H1 (cell line): ENCODE results near the gene FHIT. TPM values are rescaled to one million over a fixed set of nuclear protein-coding genes. Genes with fewer than 3 reads are reported as not detected.

Experiments used
- CTCF ChIA-PET: fragments of 300-600 bp; sonication (Branson Sonifier 250); formaldehyde crosslinking; loops from one replicate; lab custom pipeline; 2021; ENCODE audit not compliant: partially characterized antibody; lab: Charles Lee
- POLR2A ChIA-PET: fragments of 300-600 bp; sonication (Branson Sonifier 250); formaldehyde crosslinking; loops from one replicate; lab custom pipeline; 2021; ENCODE audit warnings: inconsistent platforms; ENCODE audit not compliant: partially characterized antibody; lab: Charles Lee
- DNase-seq, 2 experiments: peaks; one replicate each; pipeline versions ENCODE4 v3.0.0 to v3.0.0-alpha.2; 2010 to 2022; ENCODE audit warnings: low spot score in 2 of 2, low read depth in 1 of 2, mixed read lengths in 1 of 2
- FAIRE-seq: peaks from 2 replicates; lab custom pipeline; 2011; peaks lifted over from hg19 to GRCh38; lab: Jason Lieb, UNC
- H2AFZ ChIP-seq: 2 replicates; pipeline ENCODE4 v1.8.1; 2012; ENCODE audit warnings: low read length, inconsistent platforms
- H2AK5ac ChIP-seq: 2 replicates; pipeline ENCODE4 v1.6.1; 2013; ENCODE audit warnings: low read depth, low read length
- H2BK120ac ChIP-seq: replicated peaks from 2 replicates; pipeline ENCODE3; 2013; ENCODE audit warnings: low read depth, low read length, inconsistent platforms
- H2BK12ac ChIP-seq: 2 replicates; pipeline ENCODE4 v1.6.1; 2013; ENCODE audit warnings: low read depth, low read length
- H2BK15ac ChIP-seq: 2 replicates; pipeline ENCODE4 v1.6.1; 2013; ENCODE audit warnings: low read length
- H2BK20ac ChIP-seq: 2 replicates; pipeline ENCODE4 v1.6.1; 2013; ENCODE audit warnings: low read length
- H2BK5ac ChIP-seq: 2 replicates; pipeline ENCODE4 v1.6.1; 2013; ENCODE audit warnings: low read depth, low read length
- H3K14ac ChIP-seq: 2 replicates; pipeline ENCODE4 v1.6.1; 2013; ENCODE audit warnings: inconsistent platforms; ENCODE audit not compliant: insufficient read length
- H3K18ac ChIP-seq: 2 replicates; pipeline ENCODE4 v1.6.1; 2013; ENCODE audit warnings: low read length; ENCODE audit errors: extremely low read depth
- H3K23ac ChIP-seq: 2 replicates; pipeline ENCODE4 v1.6.1; 2013; ENCODE audit warnings: inconsistent platforms; ENCODE audit not compliant: insufficient read length
- H3K23me2 ChIP-seq: 2 replicates; pipeline ENCODE4 v1.6.1; 2013; ENCODE audit warnings: low read depth, low read length
- H3K27ac ChIP-seq: 2 replicates; pipeline ENCODE4 v1.6.1; 2011; ENCODE audit warnings: low read depth, low read length, inconsistent platforms
- H3K27me3 ChIP-seq, 4 experiments: replicated peaks in 1 of 4; 1 replicate in 1 of 4; 2 replicates in 3 of 4; pipeline versions ENCODE4 v1.6.1 to v1.8.1; 2011 to 2013; ENCODE audit warnings: low read length in 3 of 4, mild to moderate bottlenecking in 3 of 4, inconsistent platforms in 2 of 4, mixed read lengths in 2 of 4, moderate library complexity in 1 of 4; ENCODE audit not compliant: control insufficient read depth in 3 of 4, insufficient read depth in 3 of 4; ENCODE audit errors: extremely low read depth in 1 of 4
- H3K36me3 ChIP-seq, 4 experiments: 2 replicates each; pipeline versions ENCODE4 v1.6.1 to v1.8.1; 2011 to 2013; ENCODE audit warnings: mild to moderate bottlenecking in 4 of 4, low read length in 3 of 4, moderate library complexity in 2 of 4, control low read depth in 1 of 4, inconsistent platforms in 1 of 4; ENCODE audit not compliant: insufficient read depth in 4 of 4, control insufficient read depth in 2 of 4
- H3K4ac ChIP-seq: replicated peaks from 2 replicates; pipeline ENCODE3; 2013; ENCODE audit warnings: low read length, low read depth, mixed read lengths, inconsistent platforms; ENCODE audit not compliant: insufficient read length
- H3K4me1 ChIP-seq, 4 experiments: replicated peaks in 1 of 4; 1 replicate in 1 of 4; 2 replicates in 3 of 4; pipeline versions ENCODE4 v1.6.1 to v1.8.1; 2011 to 2013; ENCODE audit warnings: low read length in 3 of 4, inconsistent platforms in 2 of 4, mixed read lengths in 1 of 4; ENCODE audit not compliant: insufficient read depth in 4 of 4, control insufficient read depth in 3 of 4
- H3K4me2 ChIP-seq, 2 experiments: 2 replicates each; pipeline versions ENCODE4 v1.6.1 to v1.8.1; 2011 to 2013; ENCODE audit warnings: low read depth in 2 of 2, low read length in 2 of 2, control low read depth in 1 of 2, inconsistent platforms in 1 of 2, mild to moderate bottlenecking in 1 of 2; ENCODE audit not compliant: insufficient read depth in 1 of 2
- H3K4me3 ChIP-seq, 4 experiments: fragments of 200-600, 300-600 bp in 1 of 4; sonication (generic), shearing (Covaris generic), sonication (Bioruptor Twin) in 1 of 4; 2 replicates each; pipeline versions ENCODE4 v1.5.1 to v1.8.1; 2011 to 2016; ENCODE audit warnings: low read length in 4 of 4, low read depth in 3 of 4, control low read depth in 2 of 4, inconsistent platforms in 2 of 4, mild to moderate bottlenecking in 2 of 4, mixed read lengths in 1 of 4, moderate library complexity in 1 of 4; ENCODE audit not compliant: insufficient read depth in 2 of 4; ENCODE audit errors: extremely low read depth in 1 of 4
- H3K56ac ChIP-seq: replicated peaks from 2 replicates; pipeline ENCODE3; 2013; ENCODE audit warnings: low read depth, mild to moderate bottlenecking, mixed read lengths, low read length, inconsistent platforms; ENCODE audit not compliant: insufficient read length
- H3K79me1 ChIP-seq: 2 replicates; pipeline ENCODE4 v1.6.1; 2013; ENCODE audit warnings: low read depth, low read length, control low read depth
- H3K79me2 ChIP-seq, 2 experiments: 2 replicates each; pipeline versions ENCODE4 v1.6.1 to v1.8.1; 2012 to 2013; ENCODE audit warnings: low read length in 2 of 2, mild to moderate bottlenecking in 2 of 2, inconsistent platforms in 1 of 2; ENCODE audit not compliant: insufficient read depth in 2 of 2, control insufficient read depth in 1 of 2
- H3K9ac ChIP-seq, 4 experiments: replicated peaks in 1 of 4; 1 replicate in 1 of 4; 2 replicates in 3 of 4; pipeline versions ENCODE4 v1.6.1 to v1.8.1; 2011 to 2013; ENCODE audit warnings: low read depth in 3 of 4, low read length in 3 of 4, control low read depth in 2 of 4, mild to moderate bottlenecking in 2 of 4, moderate library complexity in 2 of 4, inconsistent platforms in 1 of 4; ENCODE audit errors: extremely low read depth in 1 of 4
- H3K9me3 ChIP-seq, 2 experiments: 2 replicates each; pipeline versions ENCODE4 v1.6.1 to v1.8.1; 2012 to 2013; ENCODE audit warnings: mild to moderate bottlenecking in 2 of 2, moderate library complexity in 2 of 2, control low read depth in 1 of 2, inconsistent platforms in 1 of 2, low read depth in 1 of 2, low read length in 1 of 2, mixed read lengths in 1 of 2; ENCODE audit not compliant: insufficient read depth in 2 of 2
- H4K20me1 ChIP-seq, 2 experiments: replicated peaks in 1 of 2; 2 replicates each; pipeline versions ENCODE3 to v1.8.1; 2011 to 2013; ENCODE audit warnings: inconsistent platforms in 2 of 2, low read length in 2 of 2, mild to moderate bottlenecking in 1 of 2; ENCODE audit not compliant: insufficient read depth in 2 of 2, control insufficient read depth in 1 of 2
- H4K5ac ChIP-seq: 2 replicates; pipeline ENCODE4 v1.6.1; 2013; ENCODE audit warnings: low read length, low read depth, mixed read lengths, inconsistent platforms; ENCODE audit not compliant: insufficient read length
- H4K8ac ChIP-seq: 2 replicates; pipeline ENCODE4 v1.8.0; 2013; ENCODE audit warnings: mild to moderate bottlenecking, moderate library complexity, low read length, inconsistent platforms; ENCODE audit not compliant: insufficient read depth; ENCODE audit errors: extremely low read depth
- H4K91ac ChIP-seq: replicated peaks from 2 replicates; pipeline ENCODE3; 2013; ENCODE audit warnings: low read length, mixed read lengths, inconsistent platforms; ENCODE audit not compliant: insufficient read length
- ASH2L ChIP-seq: fragments of 200-600, 300-600 bp; sonication (generic); IDR thresholded peaks from one replicate; pipeline ENCODE4 v1.7.1; 2017; ENCODE audit warnings: low read length
- ATF2 ChIP-seq: IDR thresholded peaks from 2 replicates; pipeline ENCODE4 v1.6.1; 2012; ENCODE audit warnings: low read length, inconsistent platforms
- BACH1 ChIP-seq: IDR thresholded peaks from 2 replicates; pipeline ENCODE4 v1.6.1; 2012; ENCODE audit warnings: low read length, improper control_type of control experiment
- BRCA1 ChIP-seq: IDR thresholded peaks from 2 replicates; pipeline ENCODE4 v1.6.1; 2012; ENCODE audit warnings: low read depth, low read length, improper control_type of control experiment
- KDM4A ChIP-seq: IDR thresholded peaks from one replicate; pipeline ENCODE4 v1.7.1; 2012; ENCODE audit warnings: low read depth, mild to moderate bottlenecking, moderate library complexity, low read length, inconsistent platforms; ENCODE audit not compliant: severe bottlenecking
- RFX5 ChIP-seq: IDR thresholded peaks from 2 replicates; pipeline ENCODE4 v1.6.1; 2011; ENCODE audit warnings: low read depth, low read length, improper control_type of control experiment, borderline replicate concordance
- SIN3A ChIP-seq, 2 experiments: IDR thresholded peaks in 1 of 2; conservative IDR thresholded peaks in 1 of 2; 2 replicates each; pipeline ENCODE4 v1.6.1; 2011 to 2012; ENCODE audit warnings: low read length in 2 of 2, improper control_type of control experiment in 1 of 2, low read depth in 1 of 2, mild to moderate bottlenecking in 1 of 2
- TEAD4 ChIP-seq: IDR thresholded peaks from 2 replicates; pipeline ENCODE4 v1.6.1; 2012; ENCODE audit warnings: low read depth, low read length, inconsistent platforms, mixed read lengths
- WGBS, 2 experiments: shearing (Covaris generic) in 1 of 2; methylation state at CpG; one replicate each; pipeline versions ENCODE4 v1.1.6 to v1.1.7; 2013 to 2015; ENCODE audit warnings: low lambda C conversion rate in 2 of 2, mixed read lengths in 2 of 2, inconsistent platforms in 1 of 2, low coverage in 1 of 2, missing lambda C conversion rate in 1 of 2; ENCODE audit not compliant: insufficient replicate concordance in 2 of 2, insufficient coverage in 1 of 2, insufficient read length in 1 of 2; ENCODE audit errors: extremely low coverage in 1 of 2, missing lambda C conversion rate in 1 of 2; 5-methylcytosine and 5-hydroxymethylcytosine counted together
- polyA plus RNA-seq, 7 experiments: library from polyadenylated mRNA; depleted of rRNA in 3 of 7; stranded (reverse) in 5 of 7; unstranded in 2 of 7; fragments of >200 nt in 5 of 7; fragments of 200-250 nt in 2 of 7; gene quantifications; 1 replicate in 5 of 7; 2 replicates in 1 of 7; 4 replicates in 1 of 7; pipeline versions ENCODE4 v1.2.1 to v1.2.3, GENCODE V29; 2011 to 2013; ENCODE audit warnings: missing spikeins in 2 of 7, mixed read lengths in 2 of 7
- total RNA-seq: library from RNA; stranded (reverse); fragmentation: NEBNext Ultra II Directional; extraction: Animal tissue kit (Norgen Biotek cat#: 25700); gene quantifications from 2 replicates; pipeline ENCODE4 v1.2.1, GENCODE V29; 2021

Gene FHIT
- total and polyA plus RNA-seq, 2 of the 8 experiments (the other 6 are each of a cell fraction or from before 2014, with no cell fraction given), result 1.2 to 3.2 TPM

GRCh38 chr3:61297821-61298220 is 46.6 kb upstream of the FHIT start:
- Histone ChIP-seq H3K23me2 (no peaks in the 10 kb centered on the region), H3K27me3 (no peaks in the 10 kb centered on the region), H3K18ac (no peak overlapping the region), H3K9ac (no peak overlapping the region), H4K8ac (no peak overlapping the region), H3K4me3 (no peak overlapping the region), H2BK5ac (no peak overlapping the region), H2AK5ac (no peak overlapping the region), H3K79me2 (no peaks in the 10 kb centered on the region), H2BK120ac (no peak overlapping the region), H2BK20ac (no peak overlapping the region), H2AFZ (no peak overlapping the region), H3K36me3 (no peaks in the 10 kb centered on the region), H3K14ac (no peak overlapping the region), H4K20me1 (no peaks in the 10 kb centered on the region), H3K27ac (no peak overlapping the region), H3K4ac (no peak overlapping the region), H4K5ac (no peak overlapping the region), H3K4me2 (no peak overlapping the region), H3K9me3 (no peaks in the 10 kb centered on the region), H2BK12ac (no peak overlapping the region), H3K4me1 (peaks cover 0 to 8% (median 3%) of the 10 kb centered on the region in 4 experiments; a peak in 3 of 7 replicates), H3K79me1 (no peaks in the 10 kb centered on the region), H3K56ac (no peak overlapping the region), H3K23ac (no peak overlapping the region), H2BK15ac (no peak overlapping the region), H4K91ac (no peak overlapping the region)
- ChIA-PET POLR2A (no interaction called here), CTCF (interaction anchor here (0.8 to 4.1 kb wide), 3 partner anchors 12 to 84 kb away, joined by 3 to 15 read pairs (median 9); no protein-coding TSS in a partner anchor)
- no peak for FAIRE-seq
- 86% methylated on average over 1 of the region's 1 CpG; no CpG with 5 or more reads in 1 of the 2 experiments for WGBS, 2 experiments
- no peak for DNase-seq
- no peak for TF ChIP-seq ATF2
- TF ChIP-seq TEAD4, result no peak
- TF ChIP-seq BRCA1, result no peak
- TF ChIP-seq ASH2L, result no peak
- TF ChIP-seq SIN3A (conservative IDR thresholded peaks at IDR 0.05 in 1 of 2, IDR thresholded peaks at IDR 0.05 in 1 of 2; ENCODE audit: low read depth in 1 of 2, low read length in 2 of 2), result no peak
- TF ChIP-seq BACH1, result no peak
- no peak for TF ChIP-seq RFX5
- no peak for TF ChIP-seq KDM4A
